GM23248 (cell line): ENCODE data around the gene PTRH1. TPM values are rescaled to one million over a fixed set of nuclear protein-coding genes. Genes with fewer than 3 reads are reported as not detected.

Source experiments
- DNase-seq: peaks from one replicate; pipeline ENCODE4 v3.0.0-alpha.2; 2015
- H2AFZ ChIP-seq: fragments of 200-600 bp; sonication (generic); 2 replicates; pipeline ENCODE4 v1.6.1; 2016; ENCODE audit warnings: antibody characterized with exemption
- H3F3A ChIP-seq: fragments of 200-600 bp; sonication (generic); 2 replicates; pipeline ENCODE4 v1.6.1; 2016; ENCODE audit warnings: mild to moderate bottlenecking, antibody characterized with exemption, mixed run types; ENCODE audit not compliant: insufficient read depth
- H3K27ac ChIP-seq: fragments of 200-600 bp; sonication (generic); 2 replicates; pipeline ENCODE4 v1.5.1; 2016; ENCODE audit warnings: mild to moderate bottlenecking
- H3K27me3 ChIP-seq: fragments of 200-600 bp; sonication (generic); replicated peaks from 2 replicates; pipeline ENCODE4 v1.6.1; 2016; ENCODE audit warnings: mild to moderate bottlenecking; ENCODE audit not compliant: insufficient read depth
- H3K36me3 ChIP-seq: fragments of 200-600 bp; sonication (generic); 2 replicates; pipeline ENCODE4 v1.6.1; 2016; ENCODE audit warnings: low read depth, mild to moderate bottlenecking
- H3K4me1 ChIP-seq: fragments of 200-600 bp; sonication (generic); 2 replicates; pipeline ENCODE4 v1.6.1; 2016; ENCODE audit warnings: mild to moderate bottlenecking; ENCODE audit not compliant: insufficient read depth
- H3K4me2 ChIP-seq: fragments of 200-600 bp; sonication (generic); one replicate; pipeline ENCODE4 v1.6.1; 2016; ENCODE audit warnings: mild to moderate bottlenecking; ENCODE audit not compliant: unreplicated experiment
- H3K4me3 ChIP-seq: fragments of 200-600 bp; sonication (generic); 2 replicates; pipeline ENCODE4 v1.5.1; 2016; ENCODE audit warnings: mild to moderate bottlenecking
- H3K79me2 ChIP-seq: fragments of 200-600 bp; sonication (generic); 2 replicates; pipeline ENCODE4 v1.6.1; 2016; ENCODE audit warnings: mild to moderate bottlenecking; ENCODE audit not compliant: insufficient read depth
- H3K9ac ChIP-seq: fragments of 200-600 bp; sonication (generic); 2 replicates; pipeline ENCODE4 v1.6.1; 2016; ENCODE audit warnings: mild to moderate bottlenecking
- H3K9me2 ChIP-seq: fragments of 200-600 bp; sonication (generic); 2 replicates; pipeline ENCODE4 v1.6.1; 2016; ENCODE audit warnings: mixed run types, mild to moderate bottlenecking, moderate library complexity; ENCODE audit not compliant: insufficient read depth
- H3K9me3 ChIP-seq: fragments of 200-600 bp; sonication (generic); one replicate; pipeline ENCODE4 v1.6.1; 2017; ENCODE audit warnings: low read depth
- H4K20me1 ChIP-seq: fragments of 200-600 bp; sonication (generic); 2 replicates; pipeline ENCODE4 v1.6.0; 2016; ENCODE audit not compliant: insufficient read depth
- EZH2 ChIP-seq: fragments of 200-600 bp; sonication (generic); IDR thresholded peaks from 2 replicates; pipeline ENCODE4 v1.6.1; 2018; ENCODE audit warnings: antibody characterized with exemption, mild to moderate bottlenecking; ENCODE audit not compliant: insufficient read depth, poor library complexity, severe bottlenecking
- EZH2phosphoT487 ChIP-seq: fragments of 200-600 bp; sonication (generic); IDR thresholded peaks from 2 replicates; pipeline ENCODE4 v1.6.1; 2018; ENCODE audit warnings: antibody characterized with exemption, moderate library complexity, mild to moderate bottlenecking, low read depth; ENCODE audit not compliant: insufficient read depth
- WGBS, 2 experiments: methylation state at CpG; one replicate each; pipeline ENCODE4 v1.1.6; 2015 to 2017; ENCODE audit warnings: low lambda C conversion rate in 2 of 2, low coverage in 1 of 2; ENCODE audit errors: missing lambda C conversion rate in 2 of 2; 5-methylcytosine and 5-hydroxymethylcytosine counted together
- in situ Hi-C: fragments of 300-500 bp; cut with MboI; formaldehyde crosslinking; loops from 2 replicates; pipeline ENCODE4 v1.15.0; 2020
- polyA plus RNA-seq: library from polyadenylated mRNA; unstranded; fragments of >200 nt; fragmentation: Nextera tagmentation; extraction: Ambion mirVana; gene quantifications from 2 replicates; pipeline ENCODE4 v1.2.1, GENCODE V29; 2016
- total RNA-seq: library from RNA; depleted of rRNA; stranded (reverse); fragments of >200 nt; shearing (Covaris generic); gene quantifications from 2 replicates; pipeline ENCODE4 v1.2.3, GENCODE V29; 2014; rRNA removed

PTRH1 gene
- total and polyA plus RNA-seq, 2 experiments from 2014 or later: 33.1 to 34.3 TPM

DNA sequence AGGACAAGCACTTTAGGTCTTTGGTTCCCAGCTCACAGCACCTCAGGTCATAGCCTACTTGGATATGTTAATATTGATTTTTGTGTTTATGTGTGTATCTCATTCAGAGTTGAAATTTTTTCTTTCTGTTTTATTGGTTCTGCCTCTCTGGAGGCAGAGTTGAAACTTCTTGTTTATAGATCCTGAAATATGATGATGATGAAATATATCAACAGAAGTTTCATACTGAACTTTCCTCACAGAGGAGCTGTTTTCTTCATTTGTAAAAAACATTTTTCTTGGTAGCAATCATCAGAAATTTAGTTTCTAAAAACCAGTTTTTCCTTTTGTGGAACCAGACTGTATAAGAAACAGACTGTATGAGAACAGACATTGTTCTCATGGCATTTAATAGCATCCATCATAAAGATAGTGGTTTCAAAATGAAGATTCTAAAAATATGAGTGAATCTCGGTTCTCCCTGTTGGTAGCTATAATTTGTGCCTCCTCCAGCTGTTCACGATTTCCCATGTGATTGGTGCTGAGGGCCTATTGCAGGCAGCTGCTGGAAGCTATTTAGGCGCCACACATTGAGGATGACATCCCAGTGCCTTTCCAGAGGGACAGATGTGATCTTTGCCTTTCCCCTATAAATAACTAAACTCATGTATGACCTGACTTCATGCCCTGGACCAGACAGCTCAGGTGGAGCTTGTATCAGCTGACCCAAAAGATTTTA, 48.2 kb downstream of the PTRH1 start:
- no peaks in the 10 kb centered on the region for H3K9me2 ChIP-seq
- H2AFZ ChIP-seq: no peak overlapping the region
- peaks cover 35% of the 10 kb centered on the region for H3K36me3 ChIP-seq
- 69 to 70% methylated on average over 3 of the region's 3 CpGs for WGBS, 2 experiments
- no peaks in the 10 kb centered on the region for H3K79me2 ChIP-seq
- in situ Hi-C loops: no loop called here
- H3K4me3 ChIP-seq: no peak overlapping the region
- no peaks in the 10 kb centered on the region for H3K27me3 ChIP-seq
- TF ChIP-seq EZH2phosphoT487 (no peak), EZH2 (no peak)
- no peak overlapping the region for H3K27ac ChIP-seq
- H3K4me1 ChIP-seq: no peaks in the 10 kb centered on the region
- no peak for DNase-seq
- no peaks in the 10 kb centered on the region; the same call in 1 of the 2 replicates for H3F3A ChIP-seq
- no peak overlapping the region for H3K4me2 ChIP-seq
- no peaks in the 10 kb centered on the region for H3K9me3 ChIP-seq
- H3K9ac ChIP-seq: no peak overlapping the region
- no peaks in the 10 kb centered on the region for H4K20me1 ChIP-seq

DNA sequence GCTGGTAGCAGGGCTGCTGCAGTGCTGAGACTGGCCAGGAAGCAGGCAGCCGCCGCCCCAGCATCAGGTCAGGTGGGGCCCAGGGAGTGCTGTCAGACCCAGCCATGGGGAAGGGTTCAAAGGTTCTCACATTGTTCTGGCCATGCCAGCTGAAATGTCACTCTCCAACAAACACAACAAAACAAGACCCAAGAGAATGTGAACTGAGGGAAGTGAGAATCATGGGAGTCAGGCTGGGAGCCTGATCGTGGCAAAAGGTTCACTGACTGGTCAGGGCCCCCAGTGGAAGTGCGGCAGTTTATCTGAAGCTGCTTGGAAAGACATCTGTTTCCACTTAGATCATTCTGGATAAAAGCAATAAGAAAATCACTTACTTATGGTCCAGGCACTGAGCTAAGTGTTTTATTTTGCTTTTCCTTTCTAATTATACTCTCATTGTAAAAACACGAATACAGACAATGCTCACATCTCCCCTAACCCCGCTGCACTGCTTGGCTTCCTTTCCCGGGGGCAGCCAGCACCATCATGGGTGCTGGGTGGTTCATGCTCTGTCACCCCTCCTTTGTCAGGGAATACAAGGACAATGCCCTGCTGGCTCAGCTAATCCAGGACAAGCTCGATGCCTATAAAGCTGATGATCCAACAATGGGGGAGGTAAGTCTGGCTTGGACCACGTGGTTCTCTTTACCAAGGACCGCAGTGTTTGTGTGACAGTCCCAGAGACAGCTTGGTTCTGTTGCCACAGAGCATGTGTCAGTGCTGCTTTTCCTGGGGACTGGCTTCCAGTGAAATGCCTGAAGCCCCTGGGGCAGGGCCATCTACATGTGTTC, 50.6 kb downstream of the PTRH1 start:
- in situ Hi-C loops: no loop called here
- H3K4me1 ChIP-seq: no peaks in the 10 kb centered on the region
- no peak overlapping the region for H3K4me3 ChIP-seq
- H3K36me3 ChIP-seq: peaks cover 39% of the 10 kb centered on the region
- no peaks in the 10 kb centered on the region; the same call in 1 of the 2 replicates for H3F3A ChIP-seq
- 20 to 22% methylated on average over 10 of the region's 10 CpGs for WGBS, 2 experiments
- H3K9me3 ChIP-seq: no peaks in the 10 kb centered on the region
- H3K4me2 ChIP-seq: no peak overlapping the region
- no peaks in the 10 kb centered on the region for H4K20me1 ChIP-seq
- H2AFZ ChIP-seq: no peak overlapping the region
- no peak overlapping the region for H3K9ac ChIP-seq
- no peak for TF ChIP-seq EZH2
- no peak for TF ChIP-seq EZH2phosphoT487
- H3K27ac ChIP-seq: no peak overlapping the region
- no peaks in the 10 kb centered on the region for H3K79me2 ChIP-seq
- no peaks in the 10 kb centered on the region for H3K27me3 ChIP-seq
- H3K9me2 ChIP-seq: no peaks in the 10 kb centered on the region
- DNase-seq: peak; percentile 53

DNA sequence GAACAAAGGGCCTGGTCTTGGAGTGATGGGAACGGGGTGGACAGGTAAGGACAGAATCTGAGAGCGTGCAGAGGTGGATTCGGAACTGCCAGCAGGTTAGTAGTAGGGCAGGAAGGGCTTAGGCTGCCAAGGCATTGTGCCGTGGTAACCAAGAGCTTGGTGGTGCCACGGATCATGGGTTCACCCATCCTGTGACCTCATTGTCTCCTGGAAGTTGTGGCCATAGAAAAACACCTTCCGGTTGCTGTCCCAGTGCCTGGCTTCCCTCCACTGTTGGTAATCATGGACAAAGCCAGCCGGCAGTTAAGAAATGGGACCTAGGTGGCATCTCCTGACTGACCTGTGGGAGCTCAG, 51.2 kb downstream of the PTRH1 start:
- H3K4me1 ChIP-seq: no peaks in the 10 kb centered on the region
- H3K27ac ChIP-seq: no peak overlapping the region
- no peaks in the 10 kb centered on the region for H3K79me2 ChIP-seq
- H3K27me3 ChIP-seq: no peaks in the 10 kb centered on the region
- H2AFZ ChIP-seq: no peak overlapping the region
- in situ Hi-C loops: no loop called here
- H3F3A ChIP-seq: no peaks in the 10 kb centered on the region; the same call in 1 of the 2 replicates
- no peaks in the 10 kb centered on the region for H3K9me3 ChIP-seq
- H4K20me1 ChIP-seq: no peaks in the 10 kb centered on the region
- peaks cover 41% of the 10 kb centered on the region for H3K36me3 ChIP-seq
- H3K4me3 ChIP-seq: no peak overlapping the region
- no peaks in the 10 kb centered on the region for H3K9me2 ChIP-seq
- no peak overlapping the region for H3K4me2 ChIP-seq
- no peak for DNase-seq
- H3K9ac ChIP-seq: no peak overlapping the region
- 77 to 78% methylated on average over 7 of the region's 7 CpGs for WGBS, 2 experiments
- TF ChIP-seq EZH2: no peak
- no peak for TF ChIP-seq EZH2phosphoT487

Other genes with a start within 250 kb of the PTRH1 start
- gene STXBP1, start 103.4 kb downstream of the PTRH1 start, total RNA-seq: 28.5 and 61.8 TPM in 2 replicates
- 42.3 and 43.7 TPM in 2 replicates for gene STXBP1, start 103.4 kb downstream of the PTRH1 start, polyA plus RNA-seq
- not detected in 2 replicates for gene CFAP157, start 8.7 kb downstream of the PTRH1 start, total RNA-seq
- gene CFAP157, start 8.7 kb downstream of the PTRH1 start, polyA plus RNA-seq: 0.43 and 0.55 TPM in 2 replicates
- not detected in 2 replicates for gene TTC16, start 416 bp upstream of the PTRH1 start, total RNA-seq
- gene TTC16, start 416 bp upstream of the PTRH1 start, polyA plus RNA-seq: 0.05 and 0.06 TPM in 2 replicates
- gene TOR2A, start 19.6 kb upstream of the PTRH1 start, total RNA-seq: 2.9 and 9.0 TPM in 2 replicates
- 9.2 and 10.3 TPM in 2 replicates for gene TOR2A, start 19.6 kb upstream of the PTRH1 start, polyA plus RNA-seq
- not detected in 2 replicates for gene SH2D3C, start 63.0 kb upstream of the PTRH1 start, total RNA-seq
- not detected in 2 replicates for gene SH2D3C, start 63.0 kb upstream of the PTRH1 start, polyA plus RNA-seq
- 43.7 and 59.8 TPM in 2 replicates for gene CDK9, start 70.4 kb upstream of the PTRH1 start, total RNA-seq
- 58.9 and 59.7 TPM in 2 replicates for gene CDK9, start 70.4 kb upstream of the PTRH1 start, polyA plus RNA-seq
- gene FPGS, start 87.2 kb upstream of the PTRH1 start, total RNA-seq: 67.7 and 80.4 TPM in 2 replicates
- gene FPGS, start 87.2 kb upstream of the PTRH1 start, polyA plus RNA-seq: 60.2 and 71.4 TPM in 2 replicates
- gene ENG, start 139.0 kb upstream of the PTRH1 start, total RNA-seq: 54.5 and 57.4 TPM in 2 replicates
- 226 and 232 TPM in 2 replicates for gene ENG, start 139.0 kb upstream of the PTRH1 start, polyA plus RNA-seq
- gene AK1, start 162.0 kb upstream of the PTRH1 start, total RNA-seq: 51.8 and 52.9 TPM in 2 replicates
- gene AK1, start 162.0 kb upstream of the PTRH1 start, polyA plus RNA-seq: 157 and 159 TPM in 2 replicates
- gene ST6GALNAC6, start 183.9 kb upstream of the PTRH1 start, total RNA-seq: 78.8 and 88.0 TPM in 2 replicates
- 81.1 and 82.0 TPM in 2 replicates for gene ST6GALNAC6, start 183.9 kb upstream of the PTRH1 start, polyA plus RNA-seq
- gene ST6GALNAC4, start 201.4 kb upstream of the PTRH1 start, total RNA-seq: 45.5 and 61.0 TPM in 2 replicates
- 33.7 and 40.1 TPM in 2 replicates for gene ST6GALNAC4, start 201.4 kb upstream of the PTRH1 start, polyA plus RNA-seq
- gene PIP5KL1, start 215.1 kb upstream of the PTRH1 start, total RNA-seq: 5.5 and 16.6 TPM in 2 replicates
- gene PIP5KL1, start 215.1 kb upstream of the PTRH1 start, polyA plus RNA-seq: 8.8 and 9.4 TPM in 2 replicates
- 27.0 and 33.3 TPM in 2 replicates for gene DPM2, start 222.2 kb upstream of the PTRH1 start, total RNA-seq
- 62.8 and 66.5 TPM in 2 replicates for gene DPM2, start 222.2 kb upstream of the PTRH1 start, polyA plus RNA-seq